Stimulated activated naive CD8-positive, alpha-beta T cell treated with anti-CD3 and anti-CD28 coated beads, Interleukin-15, Interleukin-2, amounts not matched to agents 100 U/mL and 50 U/mL, for 24 hours (primary cell): ENCODE data around the gene IGFBP5.

ENCODE experiments used
- ATAC-seq: fragments of 150-1000 bp; cut with Tn5 transposase; one replicate; pipeline ENCODE4 v1.10.0; 2021
- DNase-seq: peaks from one replicate; pipeline ENCODE4 v3.0.0; 2021

The IGFBP5 gene

DNA sequence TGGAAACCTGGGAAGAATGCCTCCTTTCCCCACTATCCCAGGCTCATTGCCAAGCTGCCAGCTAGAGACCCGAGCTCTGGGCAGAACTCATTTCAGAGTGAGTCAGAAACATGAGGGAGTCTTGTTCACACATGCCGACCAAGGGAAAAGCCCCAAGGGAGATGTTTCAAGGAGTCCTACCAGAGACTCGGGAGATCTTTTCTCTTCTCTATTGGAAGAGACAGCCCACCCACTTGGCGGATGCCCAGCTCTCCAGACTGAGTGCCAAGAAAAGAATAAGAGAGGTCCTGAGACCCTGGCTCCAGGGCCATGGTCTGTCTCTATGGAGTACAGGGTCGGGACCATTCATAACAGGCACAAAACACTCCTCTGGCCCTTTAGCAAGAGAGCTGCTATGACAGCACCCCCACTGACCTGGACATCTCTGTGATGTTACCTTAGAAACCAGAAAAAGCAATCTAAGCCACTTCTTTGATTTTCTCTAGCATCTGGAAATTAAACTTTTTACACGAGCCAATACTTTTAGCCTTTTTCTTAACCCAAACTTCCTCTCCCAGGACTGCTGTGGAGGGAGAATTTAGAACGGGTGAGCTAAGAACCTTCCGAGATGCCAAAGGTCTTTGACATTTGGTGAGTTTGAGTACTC lies 18.5 kb upstream of the IGFBP5 start:
- DNase-seq (no peak), ATAC-seq (no peak)

- no peak for DNase-seq
- ATAC-seq, result no peak
Measured at GRCh38 chr2:216711348-216711747, 16.0 kb upstream of the IGFBP5 start.

GRCh38 chr2:216710551-216711301 lies 15.4 kb upstream of the IGFBP5 start:
- ATAC-seq (no peak), DNase-seq (no peak)

GRCh38 chr2:216702756-216703155 lies 7.4 kb upstream of the IGFBP5 start:
- DNase-seq, result no peak
- ATAC-seq, result no peak

DNA sequence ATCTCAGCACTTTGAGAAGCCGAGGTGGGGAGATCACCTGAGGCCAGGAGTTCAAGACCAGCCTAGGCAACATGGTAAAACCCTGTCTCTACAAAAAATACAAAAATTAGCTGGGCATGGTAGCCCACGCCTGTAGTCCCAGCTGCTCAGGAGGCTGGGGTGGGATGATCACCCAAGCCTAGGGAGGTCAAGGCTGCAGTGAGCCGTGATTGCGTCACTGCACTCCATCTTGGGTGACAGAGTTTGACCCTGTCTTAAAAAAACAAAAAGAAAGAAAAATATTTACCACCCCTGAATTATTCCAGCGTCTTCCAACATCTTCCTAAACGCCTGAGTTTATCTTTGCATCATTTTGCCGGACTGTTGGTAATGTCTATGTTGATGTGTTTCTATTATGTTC lies 6.2 kb upstream of the IGFBP5 start:
- ATAC-seq, result no peak
- no peak for DNase-seq

DNA sequence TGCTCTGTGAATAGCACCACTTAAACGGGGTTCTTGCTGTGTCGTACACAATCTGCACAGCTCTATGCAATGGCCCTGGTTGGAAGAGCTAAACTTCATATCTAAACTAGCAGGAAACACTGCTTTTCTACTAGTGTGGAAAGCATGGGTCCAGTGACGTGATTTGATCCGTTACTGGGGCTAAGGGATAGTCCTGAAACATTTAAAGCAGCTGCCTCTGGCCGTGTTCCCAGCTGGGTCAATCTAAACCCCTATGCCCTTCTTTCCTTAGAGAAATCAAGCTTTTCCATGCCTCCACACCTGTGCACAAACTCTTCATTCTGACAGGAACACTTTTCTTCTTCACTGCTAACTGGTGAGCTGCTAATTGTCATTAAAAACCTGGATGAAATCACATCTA lies 5.4 kb upstream of the IGFBP5 start:
- DNase-seq, result no peak
- no peak for ATAC-seq

DNA sequence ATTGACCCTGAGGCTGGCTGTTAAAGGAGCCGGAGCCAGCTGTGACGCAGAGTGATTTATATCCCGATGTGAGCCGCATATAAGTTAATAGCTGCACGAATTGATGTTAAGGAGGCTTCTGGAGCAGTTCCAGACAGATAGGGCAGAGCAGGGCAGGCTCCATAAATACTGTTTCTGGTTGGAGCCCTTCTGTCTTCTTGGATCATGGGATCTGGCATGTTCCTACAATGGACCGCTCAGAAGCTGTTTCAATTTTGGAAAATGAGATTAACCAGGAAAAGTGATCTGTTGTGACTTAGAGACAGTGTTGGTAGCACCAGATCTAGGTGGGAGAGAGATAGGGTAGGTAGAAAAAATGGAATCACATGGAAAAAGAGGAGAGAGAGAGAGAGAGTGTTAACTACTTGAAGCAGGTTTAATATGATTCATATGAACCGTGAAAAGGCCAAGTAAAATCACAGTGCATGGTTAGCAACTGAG lies 4.8 kb upstream of the IGFBP5 start:
- ATAC-seq (no peak), DNase-seq (no peak)

GRCh38 chr2:216698895-216699294 lies 3.5 kb upstream of the IGFBP5 start:
- no peak for DNase-seq
- ATAC-seq, result peak; percentile 60

DNA sequence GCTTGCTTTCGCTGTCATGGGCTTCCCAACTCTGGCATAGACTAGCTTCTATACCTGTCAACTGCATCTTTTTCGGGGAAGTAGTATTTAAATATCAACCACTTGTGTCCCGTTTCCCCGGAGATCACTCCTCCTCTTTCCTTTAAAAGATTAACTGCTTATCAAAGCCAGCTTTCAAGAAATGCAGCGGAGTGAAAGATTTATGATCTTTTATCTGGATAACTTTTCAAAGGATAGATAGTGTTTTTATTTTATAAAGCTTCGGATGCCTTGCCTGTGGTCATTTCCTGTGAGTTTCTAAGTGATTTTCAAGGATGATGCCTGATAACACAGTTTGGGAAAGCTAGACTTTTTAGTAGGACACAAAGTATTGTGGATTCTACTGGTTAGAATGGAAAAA lies 2.9 kb upstream of the IGFBP5 start:
- DNase-seq, result no peak
- ATAC-seq, result no peak

- DNase-seq, result no peak
- no peak for ATAC-seq
Measured at GRCh38 chr2:216696751-216697560, 1.6 kb upstream of the IGFBP5 start.

DNA sequence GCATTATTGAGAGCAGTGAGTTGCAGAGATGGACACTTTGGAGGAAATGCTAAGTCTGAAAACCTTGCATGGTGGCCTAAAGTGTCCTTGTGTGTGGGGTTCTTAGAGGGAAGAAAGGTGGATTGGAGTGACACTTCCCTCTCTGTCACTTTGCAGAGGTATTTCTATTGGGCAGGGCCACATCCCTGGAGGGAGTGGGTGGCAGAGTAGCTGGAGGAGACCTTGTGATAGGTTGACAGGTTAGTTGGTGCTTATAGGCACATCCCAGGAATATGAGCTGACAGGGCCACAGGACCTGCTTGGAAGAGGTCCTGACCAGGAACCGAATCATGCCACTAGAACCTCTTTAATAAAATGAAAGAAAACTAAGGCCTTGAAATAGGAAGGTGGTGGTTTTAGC lies 972 bp upstream of the IGFBP5 start:
- DNase-seq (no peak), ATAC-seq (no peak)

GRCh38 chr2:216694826-216695217 lies 527 bp downstream of the IGFBP5 start:
- DNase-seq (no peak), ATAC-seq (no peak)

GRCh38 chr2:216694082-216694825 lies 1.1 kb downstream of the IGFBP5 start:
- ATAC-seq (peak; percentile 28), DNase-seq (peak; percentile 54)

DNA sequence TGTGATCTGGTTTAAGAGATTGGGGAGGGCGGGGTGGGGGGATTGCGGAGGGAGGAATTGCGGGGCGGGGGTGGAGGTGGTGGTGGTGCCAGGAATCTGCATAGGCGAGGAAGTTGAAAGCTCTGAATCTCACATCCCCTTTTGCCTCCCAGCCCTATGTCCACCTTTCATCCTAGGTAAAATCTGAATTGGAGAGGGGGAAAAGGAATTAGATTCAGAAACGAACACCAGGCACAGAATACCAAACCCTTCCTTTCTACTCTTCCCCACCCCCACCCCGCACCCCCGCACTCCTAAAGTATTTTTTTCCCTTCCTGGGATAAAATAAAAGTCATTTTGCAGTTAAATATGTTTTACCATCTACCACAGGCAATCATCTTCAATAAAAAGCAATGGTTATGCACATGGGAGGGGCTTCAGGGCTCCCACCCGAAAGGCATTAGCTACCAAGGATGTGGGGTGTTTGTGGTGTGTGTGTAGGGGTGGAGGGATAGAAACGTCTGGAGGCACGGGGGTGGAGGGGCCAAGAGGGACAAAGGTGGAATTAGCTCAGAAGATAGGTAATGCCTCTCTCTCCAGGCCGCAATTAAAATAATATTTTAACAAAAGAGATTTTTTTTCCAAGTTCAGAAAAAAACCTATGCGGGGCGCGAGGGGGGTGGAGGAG lies 1.8 kb downstream of the IGFBP5 start:
- DNase-seq, result no peak
- ATAC-seq, result no peak

DNA sequence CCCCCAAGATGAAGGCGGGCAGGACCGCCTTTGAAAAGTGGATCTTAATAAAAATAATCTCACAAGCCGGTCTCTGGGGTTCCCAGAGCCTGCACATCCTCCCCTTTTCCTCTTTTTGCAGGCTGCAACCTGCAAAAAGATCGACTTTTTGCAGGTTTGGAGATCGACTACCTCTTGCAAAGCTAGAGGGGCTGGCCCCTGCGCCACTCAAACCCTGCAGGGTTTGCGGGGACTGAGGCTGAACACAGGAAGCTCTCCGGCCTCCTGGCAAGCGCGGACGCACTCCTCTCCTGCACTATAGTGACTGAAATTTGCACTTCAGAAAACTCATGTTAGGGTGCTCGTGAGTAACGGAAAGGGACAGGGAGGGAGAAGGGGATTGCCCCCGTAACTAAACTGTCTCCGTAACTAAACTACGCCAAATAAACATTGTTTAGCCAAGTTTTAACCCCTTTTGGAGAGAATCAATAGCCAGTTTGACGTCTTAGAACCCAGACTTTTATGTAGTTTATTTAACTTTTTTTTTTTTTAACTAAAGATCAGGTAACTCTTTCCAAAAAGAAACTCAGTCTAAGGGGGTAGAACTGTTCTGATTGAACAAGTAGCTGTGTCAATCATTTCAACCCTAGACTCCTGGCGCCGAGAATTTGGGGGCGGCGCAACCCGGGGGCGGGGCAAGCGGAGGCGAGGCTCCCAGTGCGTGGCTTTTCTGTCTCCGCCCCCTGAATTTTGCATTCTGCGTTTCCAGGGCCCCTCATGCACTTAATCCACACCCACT lies 2.5 kb downstream of the IGFBP5 start:
- ATAC-seq (peak; percentile 75), DNase-seq (peak; percentile 83)

DNA sequence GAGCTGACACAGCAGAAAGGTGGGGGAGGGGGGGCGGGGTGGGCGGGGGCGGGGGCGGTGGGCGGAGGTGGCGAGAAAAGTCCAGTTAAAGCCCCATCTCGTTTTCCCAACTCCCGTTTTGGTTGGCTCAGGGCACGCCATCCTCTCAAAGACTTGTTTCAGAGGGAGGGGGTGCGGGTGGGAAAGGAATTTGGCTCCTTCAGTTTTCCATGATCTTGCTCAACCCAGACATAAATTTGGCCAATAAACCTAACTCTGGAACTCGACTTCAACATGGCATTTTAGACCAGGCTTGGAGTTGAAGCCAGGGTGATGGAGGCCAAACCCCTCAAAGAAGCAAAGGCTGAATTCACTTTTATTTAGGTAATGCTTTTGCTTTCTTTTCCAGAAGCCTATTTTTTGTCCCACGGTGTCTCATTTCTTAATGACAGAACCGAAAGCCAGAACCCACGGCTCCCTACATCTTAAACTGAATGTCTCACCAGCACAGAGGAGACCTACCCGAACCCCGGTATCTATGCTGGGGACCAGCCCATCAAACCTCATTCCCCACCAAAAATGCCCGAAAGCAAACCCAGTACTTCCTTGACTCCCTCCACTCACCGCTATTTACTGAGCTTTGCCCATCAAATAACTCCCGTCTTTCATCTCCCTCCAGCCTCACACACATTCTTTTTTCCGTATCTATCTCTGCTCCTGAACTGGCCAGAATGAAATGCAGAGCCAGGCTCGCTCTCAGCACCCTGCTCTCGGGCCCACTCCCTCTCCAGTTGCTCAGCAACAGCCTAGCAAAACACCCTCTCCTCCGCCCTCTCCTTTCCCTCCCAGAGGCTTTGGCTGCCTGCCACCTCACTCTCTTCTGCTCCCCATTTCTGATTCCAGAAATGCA lies 4.3 kb downstream of the IGFBP5 start:
- peak; percentile 31 for ATAC-seq
- peak; percentile 37 for DNase-seq

- DNase-seq, result no peak
- ATAC-seq, result no peak
Measured at GRCh38 chr2:216690456-216690852, 4.9 kb downstream of the IGFBP5 start.

- no peak for DNase-seq
Measured at GRCh38 chr2:216689397-216689796, 6.0 kb downstream of the IGFBP5 start.

DNA sequence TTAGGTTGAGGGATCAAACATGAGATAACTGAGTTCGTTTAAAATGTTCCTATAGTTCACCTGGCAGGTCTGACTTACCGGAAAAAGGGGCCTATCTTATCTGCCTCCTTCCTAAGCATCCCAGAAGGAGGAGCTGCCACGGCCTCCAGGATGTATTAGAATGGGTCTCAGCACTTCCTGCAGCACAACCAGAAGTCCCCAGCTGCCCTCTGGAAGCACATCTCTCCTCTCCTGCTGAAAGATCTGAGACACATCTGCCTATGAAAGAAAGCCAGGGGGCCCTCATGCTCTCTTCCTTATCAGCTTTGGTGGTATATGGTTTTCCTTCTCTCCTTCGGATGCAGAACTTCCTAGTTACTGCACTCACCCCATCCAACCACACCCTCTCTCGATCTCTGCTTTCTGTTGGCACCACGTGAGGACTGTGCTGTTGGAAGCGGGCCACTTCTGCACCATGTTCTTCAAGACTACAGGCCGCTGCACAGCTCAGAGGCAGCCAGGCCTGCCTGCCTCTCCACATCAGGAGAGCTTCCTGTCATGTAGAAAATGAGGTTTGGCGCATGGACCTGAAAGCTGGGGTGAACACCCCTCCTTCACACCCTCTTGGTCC lies 6.5 kb downstream of the IGFBP5 start:
- no peak for ATAC-seq
- DNase-seq, result no peak

More at GRCh38 chr2:216689397-216689796, 6.0 kb downstream of the IGFBP5 start:
- ATAC-seq, result no peak
